GM12878 (cell line): ENCODE data around the gene CKAP5.

Source experiments
- CHD4 ChIP-seq: fragments of 200-600 bp; sonication (generic); IDR thresholded peaks from 2 replicates; pipeline ENCODE4 v1.6.1; 2016; ENCODE audit warnings: mild to moderate bottlenecking
- EGR1 ChIP-seq, 2 experiments: IDR thresholded peaks; 1 replicate in 1 of 2; 2 replicates in 1 of 2; pipeline ENCODE4 v1.6.1; 2011 to 2012; ENCODE audit warnings: low read depth in 2 of 2, low read length in 2 of 2, borderline replicate concordance in 1 of 2, mild to moderate bottlenecking in 1 of 2, moderate library complexity in 1 of 2
- FOXM1 ChIP-seq: IDR thresholded peaks from 2 replicates; pipeline ENCODE4 v1.6.1; 2012; ENCODE audit warnings: low read depth, mild to moderate bottlenecking, inconsistent platforms, low read length, moderate library complexity
- HCFC1 ChIP-seq: fragments of 150-350 bp; IDR thresholded peaks from 2 replicates; pipeline ENCODE4 v1.6.1; 2014; ENCODE audit warnings: low read length
- MTA3 ChIP-seq: IDR thresholded peaks from 2 replicates; pipeline ENCODE4 v1.6.1; 2012; ENCODE audit warnings: low read length, inconsistent platforms, borderline replicate concordance
- NR2F1 ChIP-seq: fragments of 450-650 bp; conservative IDR thresholded peaks from 2 replicates; pipeline ENCODE4 v1.6.1; 2017; ENCODE audit warnings: mild to moderate bottlenecking
- PAX8 ChIP-seq: fragments of 450-650 bp; IDR thresholded peaks from 2 replicates; pipeline ENCODE4 v1.6.1; 2017; ENCODE audit warnings: mild to moderate bottlenecking, moderate library complexity
- POLR2A ChIP-seq: IDR thresholded peaks from 2 replicates; pipeline ENCODE4 v1.6.1; 2011; ENCODE audit warnings: low read depth, mild to moderate bottlenecking, low read length
- RAD51 ChIP-seq: fragments of 450-650 bp; IDR thresholded peaks from 2 replicates; pipeline ENCODE4 v1.6.1; 2016; ENCODE audit warnings: moderate library complexity, mild to moderate bottlenecking, inconsistent platforms
- TCF12 ChIP-seq: IDR thresholded peaks from 2 replicates; pipeline ENCODE4 v1.6.1; 2011; ENCODE audit warnings: low read depth, mild to moderate bottlenecking, low read length
- ZNF207 ChIP-seq: fragments of 450-650 bp; IDR thresholded peaks from 2 replicates; pipeline ENCODE4 v1.6.1; 2014; ENCODE audit warnings: antibody characterized with exemption, mild to moderate bottlenecking, borderline replicate concordance
- TF ChIP-seq, protein P1 (sequence below): fragments of 450-650 bp; IDR thresholded peaks from 2 replicates; pipeline ENCODE4 v1.6.1; 2017; ENCODE audit warnings: low read depth, mild to moderate bottlenecking, moderate library complexity
- TF ChIP-seq, protein P2 (sequence below): fragments of 450-650 bp; conservative IDR thresholded peaks from 2 replicates; pipeline ENCODE4 v1.6.1; 2017; ENCODE audit warnings: mild to moderate bottlenecking, moderate library complexity
- TF ChIP-seq, protein P3 (sequence below), 3 experiments: IDR thresholded peaks in 2 of 3; conservative IDR thresholded peaks in 1 of 3; 2 replicates each; pipeline ENCODE4 v1.5.1; 2011; ENCODE audit warnings: low read depth in 3 of 3, low read length in 3 of 3, mild to moderate bottlenecking in 3 of 3, control low read depth in 2 of 3, moderate library complexity in 2 of 3, inconsistent platforms in 1 of 3, mixed read lengths in 1 of 3; ENCODE audit not compliant: control insufficient read depth in 2 of 3, insufficient read depth in 1 of 3; ENCODE audit errors: extremely low read depth in 1 of 3

DNA sequence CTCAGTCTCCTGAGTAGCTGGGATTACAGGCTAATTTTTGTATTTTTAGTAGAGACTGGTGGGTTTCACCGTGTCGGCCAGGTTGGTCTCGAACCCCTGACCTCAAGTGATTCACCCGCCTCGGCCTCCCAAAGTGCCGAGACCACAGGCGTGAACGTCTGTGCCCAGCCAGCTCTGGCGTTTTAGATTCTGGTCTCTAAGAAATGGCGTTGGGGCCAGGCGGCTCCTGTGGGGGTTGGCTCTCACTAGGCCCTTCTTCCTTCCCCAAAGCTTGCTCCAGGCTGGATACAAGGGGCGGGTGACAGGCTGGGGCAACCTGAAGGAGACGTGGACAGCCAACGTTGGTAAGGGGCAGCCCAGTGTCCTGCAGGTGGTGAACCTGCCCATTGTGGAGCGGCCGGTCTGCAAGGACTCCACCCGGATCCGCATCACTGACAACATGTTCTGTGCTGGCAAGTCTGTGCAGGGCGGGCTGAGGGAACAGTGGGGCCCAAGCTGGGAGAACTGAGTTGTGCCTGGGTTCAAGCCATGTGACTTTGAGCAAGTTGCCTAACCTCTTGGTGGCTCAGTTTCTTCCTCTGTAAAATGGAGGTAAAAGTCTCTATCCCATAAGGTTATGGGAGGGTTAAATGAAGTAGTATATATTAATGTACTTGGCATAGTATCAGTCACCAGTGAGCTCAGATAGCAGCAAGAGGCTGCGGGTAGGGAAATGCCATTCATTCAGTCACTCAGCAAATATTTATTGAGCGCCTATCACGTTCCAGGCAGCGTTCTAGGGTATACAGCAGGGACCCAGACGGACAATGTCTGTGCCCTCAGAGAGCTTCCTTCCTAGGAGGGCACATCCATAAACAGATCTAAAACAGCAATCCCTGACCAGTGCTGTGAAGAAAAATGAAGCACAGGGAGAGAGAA is 116.7 kb downstream of the CKAP5 start:
- TF ChIP-seq PAX8 (no peak), CHD4 (no peak), FOXM1 (no peak), POLR2A (no peak), NR2F1 (no peak), HCFC1 (no peak), RAD51 (no peak), ZNF207 (no peak), EGR1 (IDR thresholded peaks at IDR 0.05; ENCODE audit: borderline replicate concordance in 1 of 2, low read depth in 2 of 2, low read length in 2 of 2) (no peak), MTA3 (no peak), TCF12 (no peak)
- TF ChIP-seq, protein P1, sequence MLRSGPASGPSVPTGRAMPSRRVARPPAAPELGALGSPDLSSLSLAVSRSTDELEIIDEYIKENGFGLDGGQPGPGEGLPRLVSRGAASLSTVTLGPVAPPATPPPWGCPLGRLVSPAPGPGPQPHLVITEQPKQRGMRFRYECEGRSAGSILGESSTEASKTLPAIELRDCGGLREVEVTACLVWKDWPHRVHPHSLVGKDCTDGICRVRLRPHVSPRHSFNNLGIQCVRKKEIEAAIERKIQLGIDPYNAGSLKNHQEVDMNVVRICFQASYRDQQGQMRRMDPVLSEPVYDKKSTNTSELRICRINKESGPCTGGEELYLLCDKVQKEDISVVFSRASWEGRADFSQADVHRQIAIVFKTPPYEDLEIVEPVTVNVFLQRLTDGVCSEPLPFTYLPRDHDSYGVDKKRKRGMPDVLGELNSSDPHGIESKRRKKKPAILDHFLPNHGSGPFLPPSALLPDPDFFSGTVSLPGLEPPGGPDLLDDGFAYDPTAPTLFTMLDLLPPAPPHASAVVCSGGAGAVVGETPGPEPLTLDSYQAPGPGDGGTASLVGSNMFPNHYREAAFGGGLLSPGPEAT, result no peak
- TF ChIP-seq, protein P2, sequence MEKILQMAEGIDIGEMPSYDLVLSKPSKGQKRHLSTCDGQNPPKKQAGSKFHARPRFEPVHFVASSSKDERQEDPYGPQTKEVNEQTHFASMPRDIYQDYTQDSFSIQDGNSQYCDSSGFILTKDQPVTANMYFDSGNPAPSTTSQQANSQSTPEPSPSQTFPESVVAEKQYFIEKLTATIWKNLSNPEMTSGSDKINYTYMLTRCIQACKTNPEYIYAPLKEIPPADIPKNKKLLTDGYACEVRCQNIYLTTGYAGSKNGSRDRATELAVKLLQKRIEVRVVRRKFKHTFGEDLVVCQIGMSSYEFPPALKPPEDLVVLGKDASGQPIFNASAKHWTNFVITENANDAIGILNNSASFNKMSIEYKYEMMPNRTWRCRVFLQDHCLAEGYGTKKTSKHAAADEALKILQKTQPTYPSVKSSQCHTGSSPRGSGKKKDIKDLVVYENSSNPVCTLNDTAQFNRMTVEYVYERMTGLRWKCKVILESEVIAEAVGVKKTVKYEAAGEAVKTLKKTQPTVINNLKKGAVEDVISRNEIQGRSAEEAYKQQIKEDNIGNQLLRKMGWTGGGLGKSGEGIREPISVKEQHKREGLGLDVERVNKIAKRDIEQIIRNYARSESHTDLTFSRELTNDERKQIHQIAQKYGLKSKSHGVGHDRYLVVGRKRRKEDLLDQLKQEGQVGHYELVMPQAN, result no peak
- TF ChIP-seq, protein P3, sequence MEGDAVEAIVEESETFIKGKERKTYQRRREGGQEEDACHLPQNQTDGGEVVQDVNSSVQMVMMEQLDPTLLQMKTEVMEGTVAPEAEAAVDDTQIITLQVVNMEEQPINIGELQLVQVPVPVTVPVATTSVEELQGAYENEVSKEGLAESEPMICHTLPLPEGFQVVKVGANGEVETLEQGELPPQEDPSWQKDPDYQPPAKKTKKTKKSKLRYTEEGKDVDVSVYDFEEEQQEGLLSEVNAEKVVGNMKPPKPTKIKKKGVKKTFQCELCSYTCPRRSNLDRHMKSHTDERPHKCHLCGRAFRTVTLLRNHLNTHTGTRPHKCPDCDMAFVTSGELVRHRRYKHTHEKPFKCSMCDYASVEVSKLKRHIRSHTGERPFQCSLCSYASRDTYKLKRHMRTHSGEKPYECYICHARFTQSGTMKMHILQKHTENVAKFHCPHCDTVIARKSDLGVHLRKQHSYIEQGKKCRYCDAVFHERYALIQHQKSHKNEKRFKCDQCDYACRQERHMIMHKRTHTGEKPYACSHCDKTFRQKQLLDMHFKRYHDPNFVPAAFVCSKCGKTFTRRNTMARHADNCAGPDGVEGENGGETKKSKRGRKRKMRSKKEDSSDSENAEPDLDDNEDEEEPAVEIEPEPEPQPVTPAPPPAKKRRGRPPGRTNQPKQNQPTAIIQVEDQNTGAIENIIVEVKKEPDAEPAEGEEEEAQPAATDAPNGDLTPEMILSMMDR (IDR thresholded peaks at IDR 0.05 in 2 of 3, conservative IDR thresholded peaks at IDR 0.05 in 1 of 3; ENCODE audit: control insufficient read depth in 2 of 3, extremely low read depth in 1 of 3, insufficient read depth in 1 of 3, low read depth in 3 of 3, low read length in 3 of 3), result no peak
